Stimulated activated CD8-positive, alpha-beta memory T cell treated with anti-CD3 and anti-CD28 coated beads, Interleukin-12 subunit alpha, Interleukin-12 subunit beta, amount 100 ng/mL, for 24 hours (primary cell): ENCODE data around the gene SPC24.

Experiments
- DNase-seq: peaks from one replicate; pipeline ENCODE4 v3.0.0-alpha.2; 2020; ENCODE audit errors: extremely low read depth

The SPC24 gene, protein sequence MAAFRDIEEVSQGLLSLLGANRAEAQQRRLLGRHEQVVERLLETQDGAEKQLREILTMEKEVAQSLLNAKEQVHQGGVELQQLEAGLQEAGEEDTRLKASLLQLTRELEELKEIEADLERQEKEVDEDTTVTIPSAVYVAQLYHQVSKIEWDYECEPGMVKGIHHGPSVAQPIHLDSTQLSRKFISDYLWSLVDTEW

DNA sequence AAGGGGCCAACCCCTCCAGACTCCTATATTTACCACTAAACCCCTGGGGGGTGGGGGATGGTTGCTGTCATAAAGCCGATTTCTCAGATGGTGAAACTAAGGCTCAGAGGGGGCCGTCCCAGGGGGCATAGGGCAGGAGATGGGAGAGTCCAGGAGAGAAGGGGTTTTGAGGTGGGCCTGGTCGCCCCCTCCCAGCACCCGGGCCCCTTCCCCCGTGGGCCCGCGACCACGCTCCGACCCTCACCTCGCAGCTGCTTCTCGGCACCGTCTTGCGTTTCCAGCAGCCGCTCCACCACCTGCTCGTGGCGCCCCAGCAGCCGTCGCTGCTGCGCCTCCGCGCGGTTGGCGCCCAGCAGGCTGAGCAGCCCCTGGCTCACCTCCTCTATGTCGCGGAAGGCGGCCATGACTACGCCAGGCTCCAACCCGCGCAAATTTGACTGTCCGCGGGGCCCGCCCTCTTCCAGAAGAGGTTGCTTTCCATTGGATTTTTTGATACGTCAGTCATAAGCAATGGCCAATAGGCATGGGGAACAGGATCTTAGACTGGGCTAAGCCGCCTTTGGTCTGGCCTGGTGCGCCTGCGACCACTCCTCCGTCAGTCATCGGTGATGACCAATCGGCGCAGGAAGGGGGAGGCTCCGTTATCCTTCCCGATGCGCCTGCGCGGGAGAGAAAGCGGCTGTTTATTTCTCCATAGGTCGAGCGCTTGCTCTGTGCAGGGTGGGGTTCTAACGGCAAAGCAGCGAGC lies at the start of gene SPC24:
Gene SPC24 (minus strand): TSS at position 410 of the 748 bp plus-strand sequence. CDS start 6 bp downstream, at position 404.
- peak; percentile 77 for DNase-seq

DNA sequence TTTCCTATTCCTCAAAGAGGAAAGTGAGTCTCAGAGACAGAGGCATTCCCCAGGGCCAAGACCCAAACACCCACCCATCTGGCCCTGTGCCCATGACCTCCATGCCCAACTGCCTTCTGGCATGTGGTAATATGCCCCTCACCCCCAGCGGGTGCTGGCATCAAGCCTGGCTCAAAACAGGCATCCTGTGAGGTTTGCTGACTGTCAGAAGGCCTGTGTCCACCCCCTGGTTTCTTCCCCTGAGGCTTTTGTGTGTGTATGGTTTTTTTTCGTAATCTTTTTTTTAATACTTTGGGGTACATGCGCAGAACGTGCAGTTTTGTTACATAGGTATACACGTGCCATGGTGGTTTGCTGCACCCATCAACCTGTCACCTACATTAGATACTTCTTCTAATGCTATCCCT lies 49.4 kb upstream of the SPC24 start:
- no peak for DNase-seq

DNA sequence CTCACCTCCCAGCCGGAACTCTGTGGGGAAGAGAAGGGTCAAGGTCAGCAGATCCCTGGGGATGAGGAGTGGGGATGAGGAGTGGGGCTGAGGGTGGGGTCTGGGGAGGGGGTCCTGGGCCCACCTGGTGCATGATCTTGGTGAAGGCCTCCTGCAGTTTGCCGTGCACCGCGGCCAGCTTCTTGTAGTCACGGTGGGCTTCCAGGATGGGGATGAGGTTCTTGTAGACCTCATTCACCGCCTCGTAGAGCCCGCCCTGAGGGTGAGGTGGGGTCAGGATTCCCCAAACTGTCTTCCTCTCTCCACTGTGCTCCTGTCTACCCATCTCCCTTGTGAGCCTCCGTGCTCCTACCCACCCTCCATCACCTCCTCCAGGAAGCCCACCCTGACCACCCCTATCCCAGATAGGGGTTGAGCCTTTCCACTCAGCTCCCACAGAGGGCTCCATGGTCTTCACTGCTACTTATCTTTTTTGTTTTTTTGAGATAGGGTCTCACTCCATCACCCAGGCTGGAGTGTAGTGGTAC lies 48.6 kb upstream of the SPC24 start:
- no peak for DNase-seq

DNA sequence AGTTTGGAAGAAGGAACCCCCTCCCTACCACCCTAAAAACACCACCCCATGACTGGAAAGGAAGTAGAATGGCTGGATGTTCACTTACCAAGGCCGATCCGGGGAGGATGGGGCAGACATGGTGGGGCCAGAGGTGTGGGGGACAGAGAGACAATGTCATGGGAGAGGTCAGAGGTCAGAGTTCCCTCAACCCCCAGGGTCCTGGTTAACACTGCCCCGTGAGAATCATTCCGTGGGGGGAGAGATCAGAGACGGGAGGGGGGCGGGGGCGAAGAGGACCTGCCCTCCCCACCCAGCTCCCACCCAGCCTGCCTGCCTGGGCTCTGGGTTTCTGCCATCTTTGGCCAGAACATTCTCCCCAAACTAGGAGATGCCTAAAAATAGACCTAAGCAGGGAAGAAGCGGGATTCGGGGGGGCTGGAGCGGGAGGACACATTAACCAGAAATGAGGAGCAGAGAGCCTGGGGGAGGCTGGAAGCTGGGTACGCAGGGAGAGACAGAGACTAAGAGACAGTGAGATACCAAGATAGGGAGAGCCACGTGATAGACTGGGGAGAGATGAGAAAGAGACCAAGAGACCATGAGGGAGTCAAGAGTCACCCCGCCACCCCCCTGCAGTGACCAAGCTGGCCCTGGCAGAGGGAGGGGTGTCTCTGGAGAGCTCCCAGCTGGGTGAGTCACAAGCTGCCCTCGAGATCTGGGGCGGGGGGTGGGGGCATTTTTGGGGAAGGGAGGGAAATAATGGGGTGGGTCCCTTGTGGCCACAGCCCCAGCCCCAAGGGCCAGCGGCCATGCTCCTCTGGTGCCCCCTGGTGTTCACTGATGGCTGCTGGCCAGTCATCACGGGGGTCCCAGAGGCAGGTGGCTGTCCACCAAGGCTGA lies 47.9 kb upstream of the SPC24 start:
- DNase-seq = no peak

DNA sequence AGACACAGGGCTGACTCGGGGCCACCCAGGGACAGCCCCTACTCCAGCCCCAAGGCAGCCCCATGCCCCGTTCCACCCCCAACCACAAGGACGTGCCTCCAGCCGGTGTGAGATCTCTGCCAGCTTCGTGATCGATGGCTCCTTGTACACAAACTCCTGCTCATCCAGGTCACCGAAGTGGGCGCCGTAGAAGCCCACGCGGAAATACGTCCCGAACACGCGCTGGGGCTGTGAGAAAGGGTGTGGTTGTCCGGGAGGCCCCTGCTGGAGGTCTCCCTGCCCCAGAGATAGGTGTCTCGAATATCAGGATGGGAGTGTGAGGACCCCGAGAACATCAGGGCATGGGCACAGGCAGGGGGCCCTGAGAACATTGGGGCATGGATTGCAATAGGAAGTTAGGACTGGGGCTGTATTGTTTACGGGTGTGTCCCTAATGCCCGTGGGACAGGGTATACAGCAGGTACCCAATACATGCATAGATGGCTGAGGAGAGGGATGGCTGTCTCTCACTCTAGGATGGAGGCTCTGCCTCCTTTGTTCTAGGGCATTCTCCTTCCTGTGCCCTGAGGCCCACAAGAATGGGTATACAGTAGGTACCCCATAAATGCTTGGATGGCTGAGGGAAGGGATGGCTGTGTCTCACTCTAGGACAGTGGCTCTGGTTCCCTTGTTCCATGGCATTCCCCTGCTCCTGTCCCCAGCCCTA lies 47.1 kb upstream of the SPC24 start:
- no peak for DNase-seq

DNA sequence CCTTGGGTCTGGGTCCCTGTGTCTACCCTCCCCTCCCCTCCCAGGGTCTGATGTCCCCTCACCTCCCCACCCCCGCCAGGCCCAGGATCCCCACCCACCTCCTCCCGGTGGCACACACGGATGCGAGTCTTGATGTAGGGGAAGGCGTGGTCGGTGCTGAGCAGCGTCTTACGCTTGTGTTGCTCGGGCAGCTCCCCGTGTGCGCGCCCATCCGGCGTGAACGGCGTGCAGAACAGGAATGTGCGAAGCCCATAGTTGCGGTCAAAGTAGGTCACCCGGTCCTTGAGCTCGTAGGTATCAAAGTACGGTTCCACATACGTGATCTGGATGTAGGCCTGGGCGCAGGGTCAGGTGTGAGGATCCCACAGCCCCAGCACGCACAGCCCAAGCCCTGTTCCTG lies 46.2 kb upstream of the SPC24 start:
- DNase-seq = no peak

DNA sequence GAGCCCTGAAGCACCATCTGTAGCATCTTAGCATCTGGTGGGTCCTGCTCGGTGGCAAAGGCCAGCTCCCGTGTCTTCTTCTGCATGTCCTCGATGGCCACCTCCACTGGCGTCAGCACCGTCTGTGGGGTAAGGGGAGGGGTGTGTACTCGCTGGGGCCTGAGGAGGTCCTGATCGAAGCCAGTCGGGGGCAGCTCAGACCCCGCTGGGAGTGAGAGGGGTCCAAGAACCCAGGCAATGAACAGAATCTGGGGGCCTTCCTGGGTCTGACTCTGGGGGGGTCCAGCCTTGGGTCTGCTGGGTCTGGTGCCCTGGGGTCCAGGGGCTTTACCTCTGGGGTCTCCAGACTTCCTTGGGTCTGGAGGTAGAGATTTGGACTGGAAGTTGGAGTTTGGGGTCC lies 45.3 kb upstream of the SPC24 start:
- no peak for DNase-seq

DNA sequence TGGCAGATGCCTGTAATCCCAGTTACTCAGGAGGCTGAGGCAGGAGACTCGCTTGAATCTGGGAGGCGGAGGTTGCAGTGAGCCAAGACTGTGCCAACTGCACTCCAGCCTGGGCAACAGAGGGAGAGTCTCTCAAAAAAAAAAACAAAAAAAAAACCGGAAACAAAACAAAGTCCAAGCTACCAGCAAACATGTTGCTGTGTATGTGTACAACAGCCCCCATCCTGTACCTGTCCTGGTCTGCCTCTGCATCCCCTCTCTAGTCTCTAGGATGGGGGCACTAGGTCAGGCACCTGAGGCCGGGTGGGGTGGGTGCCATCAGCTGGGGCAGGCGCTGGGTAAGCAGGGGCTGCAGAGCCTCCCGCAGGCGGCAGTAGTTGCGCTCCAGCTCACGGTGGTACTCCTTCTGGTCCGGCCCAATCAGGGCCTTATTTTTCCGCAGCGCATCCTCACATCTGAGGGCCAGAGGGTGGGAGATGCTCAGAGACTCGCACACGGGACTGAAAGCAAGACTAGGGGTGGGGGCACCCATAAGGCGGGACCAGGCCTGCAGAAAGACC lies 44.5 kb upstream of the SPC24 start:
- no peak for DNase-seq

DNA sequence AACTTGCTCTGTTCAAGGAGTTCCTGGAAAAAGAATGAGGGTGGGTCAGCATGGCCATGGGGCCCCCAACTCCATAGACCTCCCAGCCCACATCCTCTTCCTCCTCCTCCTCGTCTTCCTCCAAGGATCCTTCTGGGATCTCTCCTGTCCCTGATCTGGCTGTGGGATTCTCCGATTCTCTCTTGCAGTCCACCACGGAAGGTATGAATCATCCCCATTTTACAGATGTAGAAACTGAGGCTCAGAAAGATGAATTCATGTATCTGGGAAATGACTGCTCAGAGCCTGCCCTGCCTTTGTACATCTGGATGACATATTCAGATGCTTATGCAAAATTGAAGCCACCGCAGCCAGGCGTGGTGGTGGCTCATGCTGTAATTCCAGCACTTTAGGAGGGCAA lies 43.9 kb upstream of the SPC24 start:
- DNase-seq = no peak

DNA sequence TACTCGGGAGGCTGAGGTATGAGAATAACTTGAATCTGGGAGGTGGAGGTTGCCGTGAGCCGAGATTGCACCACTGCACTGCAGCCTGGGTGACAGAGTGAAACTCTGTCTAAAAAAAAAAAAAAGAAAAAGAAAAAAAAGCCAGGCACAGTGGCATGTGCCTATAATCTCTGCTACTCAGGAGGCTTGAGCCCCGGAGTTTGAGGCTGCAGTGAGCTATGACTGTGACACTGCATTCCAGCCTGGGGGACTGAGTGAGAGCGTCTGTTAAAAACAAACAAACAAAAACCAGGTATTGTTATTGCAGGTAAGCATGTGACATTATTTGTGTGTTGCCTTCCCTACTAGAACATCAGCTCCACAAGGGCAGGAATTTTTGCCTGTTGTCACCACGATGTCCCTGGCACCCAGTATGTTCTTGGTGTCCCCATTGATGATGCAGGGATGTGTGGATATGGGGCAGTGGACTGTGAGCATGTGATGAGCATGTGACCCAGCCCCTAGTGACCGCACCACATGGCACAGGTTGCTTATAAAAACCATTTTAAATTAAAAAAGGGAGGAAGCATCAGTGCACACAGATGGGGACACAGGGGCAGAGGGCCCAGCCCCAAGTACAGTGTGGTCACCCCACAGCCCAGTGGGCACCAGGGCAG lies 43.3 kb upstream of the SPC24 start:
- DNase-seq = no peak

DNA sequence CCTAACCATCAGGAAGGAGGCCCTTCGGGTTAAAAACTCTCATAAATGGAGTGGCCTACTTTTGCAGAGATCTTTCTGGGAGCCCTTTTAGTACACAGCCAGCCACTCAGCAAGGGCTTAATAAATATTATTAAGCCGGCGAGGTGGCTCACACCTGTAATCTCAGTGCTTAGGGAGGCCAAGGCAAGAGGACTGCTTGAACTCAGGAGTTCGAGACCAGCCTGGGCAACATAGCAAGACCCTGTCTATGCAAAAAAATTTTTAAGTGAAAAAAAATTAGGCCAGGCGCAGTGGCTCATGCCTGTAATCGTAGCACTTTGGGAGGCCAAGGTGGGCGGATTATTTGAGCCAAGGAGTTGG lies 42.6 kb upstream of the SPC24 start:
- DNase-seq = no peak

DNA sequence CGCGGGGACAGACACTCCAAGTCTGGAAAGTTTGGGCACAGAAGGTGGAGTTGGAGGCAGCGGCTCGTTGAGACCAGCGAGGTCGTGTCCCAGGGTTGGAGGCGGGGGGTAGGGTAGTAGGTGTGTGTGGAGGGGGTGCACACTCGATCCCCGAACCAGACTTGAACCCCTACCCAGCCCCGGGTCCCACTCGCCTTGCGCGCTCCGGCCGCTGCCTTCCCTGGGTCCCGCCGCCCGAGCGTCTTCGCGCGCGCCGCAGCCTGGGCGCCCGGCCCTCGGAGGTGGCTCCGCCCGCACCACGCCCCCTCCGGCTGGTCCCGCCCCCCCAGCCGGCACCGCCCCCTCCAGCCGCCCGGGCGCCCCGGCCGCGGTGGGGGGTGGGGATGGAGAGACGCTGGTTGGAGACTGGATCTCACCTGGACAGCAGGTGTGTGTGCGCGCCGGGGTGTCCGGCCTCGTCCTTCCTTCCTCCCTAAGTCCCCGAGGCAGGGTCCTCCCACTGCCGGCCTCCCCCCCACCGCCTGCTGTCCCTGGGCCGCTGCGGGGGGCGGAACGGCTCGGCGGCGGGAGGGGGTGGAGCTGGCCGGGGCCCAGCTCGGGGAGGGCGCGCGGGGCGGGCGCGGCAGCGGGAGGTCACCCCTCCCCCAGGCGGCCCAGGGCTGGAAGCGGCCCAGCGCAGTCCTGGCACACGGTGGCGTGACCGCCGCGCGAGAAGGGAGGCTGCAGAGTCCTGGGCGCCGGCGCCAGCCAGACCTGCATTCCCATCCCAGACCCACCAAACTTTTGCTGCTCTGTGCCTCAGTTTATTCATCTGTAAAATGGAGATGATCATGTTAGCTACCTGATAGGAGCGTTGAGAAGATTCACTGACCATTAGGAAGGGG lies 42.0 kb upstream of the SPC24 start, which contains the start of gene KANK2:
Gene KANK2 (minus strand): TSS at position 255 of the 884 bp plus-strand sequence. CDS start 3,034 bp downstream, outside the sequence.
- DNase-seq = peak; percentile 35

DNA sequence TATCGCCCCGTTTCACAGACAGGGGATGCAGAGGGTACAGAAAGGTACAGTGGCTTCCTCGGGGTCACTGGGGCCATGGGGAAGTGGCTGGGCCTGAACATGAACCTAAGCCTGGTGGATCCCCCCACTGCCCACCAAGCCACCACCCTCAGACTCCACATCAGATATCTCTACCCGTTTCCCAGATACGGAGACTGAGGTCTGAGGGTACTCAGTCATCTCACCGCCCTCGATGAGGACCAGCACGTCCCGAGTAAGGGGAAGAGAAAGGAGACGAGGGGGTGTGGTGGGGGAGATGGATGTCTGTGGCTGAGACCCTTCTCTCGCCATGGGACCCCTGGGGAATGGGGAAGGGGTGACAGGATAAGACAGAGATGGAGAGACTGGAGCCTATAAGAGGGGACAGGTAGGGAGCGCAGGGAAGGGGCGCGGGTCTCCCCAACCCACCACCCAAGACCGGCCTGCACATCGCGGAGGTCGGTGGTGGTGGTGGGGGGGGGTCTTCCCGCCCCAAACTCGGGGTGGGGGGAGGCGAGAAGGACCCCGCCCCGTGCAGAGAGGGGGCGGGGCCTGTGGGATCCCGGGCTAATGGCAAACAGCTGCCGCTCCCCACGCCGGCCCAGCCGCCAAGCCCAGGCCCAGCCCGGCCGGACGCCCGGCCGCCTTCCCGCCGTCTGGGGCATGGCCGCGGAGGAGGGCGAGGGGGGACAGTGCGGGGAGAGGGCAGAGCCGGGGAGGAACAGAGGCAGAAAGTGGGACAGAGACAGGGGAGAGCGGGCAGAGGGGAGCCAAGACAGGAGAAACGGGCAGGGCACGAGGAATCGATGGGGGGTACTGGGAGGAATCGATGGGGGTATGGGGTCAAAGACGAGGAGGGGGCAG lies 41.1 kb upstream of the SPC24 start:
- DNase-seq = no peak

DNA sequence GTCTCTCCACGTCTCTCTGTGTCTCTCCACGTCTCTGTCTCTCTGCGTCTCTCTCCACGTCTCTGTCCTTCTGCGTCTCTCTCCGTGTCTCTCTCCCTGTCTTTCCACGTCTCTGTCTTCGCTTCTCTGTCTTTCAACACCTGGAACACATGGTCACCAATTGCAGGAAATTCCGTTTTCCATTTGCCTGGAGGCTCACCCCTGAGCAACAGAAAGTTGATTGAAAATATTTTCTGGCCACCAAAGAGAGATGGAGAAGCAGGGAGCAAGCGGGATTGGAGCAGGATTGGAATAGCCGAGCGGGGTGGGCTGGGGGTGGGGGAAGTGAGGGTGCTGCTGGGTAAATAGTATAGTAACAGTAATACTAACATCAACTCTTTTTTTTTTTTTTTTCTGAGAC lies 40.1 kb upstream of the SPC24 start:
- DNase-seq = no peak

DNA sequence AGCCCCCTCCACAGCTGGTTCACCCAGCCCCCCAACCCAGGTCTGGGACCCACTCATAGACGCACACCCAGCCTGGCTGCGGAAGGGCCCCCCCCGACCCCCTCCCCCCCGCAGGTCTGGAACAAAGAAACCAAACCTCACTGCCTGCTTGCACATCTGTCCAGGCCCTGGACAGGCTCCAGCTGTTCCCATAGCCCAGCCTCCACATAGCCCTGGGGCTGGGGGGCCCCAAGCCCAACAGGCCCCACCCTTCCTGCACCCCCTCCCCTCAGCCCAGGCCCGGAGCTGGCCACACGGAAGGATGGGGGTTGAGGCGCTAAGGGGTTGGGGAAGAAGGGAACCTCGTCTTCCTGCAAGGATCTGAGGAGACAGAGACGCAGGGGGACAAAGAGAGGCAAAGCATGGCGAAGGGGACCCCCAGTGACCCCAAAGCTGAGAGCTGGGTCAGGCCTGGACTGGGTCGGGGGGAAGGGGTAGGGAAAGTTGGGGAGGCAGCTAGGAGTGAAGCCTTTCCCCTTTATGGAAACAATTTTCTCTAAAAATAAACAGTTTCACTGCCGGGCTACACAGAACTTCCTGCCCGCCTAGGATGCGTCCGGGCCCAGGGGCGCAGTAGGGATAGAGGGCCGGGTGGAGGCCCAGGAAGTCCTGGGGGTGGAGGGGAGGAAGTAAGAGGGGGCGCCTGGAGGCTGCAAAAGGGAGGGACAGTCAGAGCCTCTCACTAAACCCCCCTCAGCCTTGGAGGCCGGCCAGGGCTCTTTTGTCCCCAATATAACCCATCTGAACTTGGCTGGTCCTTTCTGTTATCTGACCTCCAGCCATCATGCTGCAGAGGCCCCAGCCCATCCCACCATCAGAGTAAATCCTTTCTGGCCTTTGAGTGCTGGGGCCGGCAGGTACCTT lies 39.3 kb upstream of the SPC24 start:
- DNase-seq = no peak

DNA sequence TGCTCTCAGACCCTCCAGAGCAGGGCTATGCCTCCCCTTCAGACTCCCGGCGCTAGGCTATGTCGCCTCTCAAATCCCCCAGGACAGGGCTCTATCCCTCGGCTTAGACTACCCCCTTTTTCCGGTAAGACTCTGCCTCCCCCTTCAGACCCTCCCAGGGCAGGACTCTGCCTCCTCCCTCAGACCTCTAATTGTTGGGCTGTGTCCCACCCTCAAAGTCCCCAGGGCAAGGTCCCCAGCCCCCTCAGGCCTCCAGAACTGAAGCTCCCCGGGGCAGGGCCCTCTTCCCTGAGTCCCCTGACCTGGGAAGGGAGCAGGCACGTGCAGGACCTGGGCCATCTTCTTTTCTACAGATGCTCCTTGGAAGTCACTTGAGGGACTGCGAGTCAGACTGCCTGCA lies 38.6 kb upstream of the SPC24 start:
- no peak for DNase-seq
